ENCODE results near the gene PLCB2. TPM values are rescaled to one million over a fixed set of nuclear protein-coding genes. Genes with fewer than 3 reads are reported as not detected.

PLCB2 gene
- total RNA-seq, 1 donor from 2014 or later = 26.9 TPM

DNA sequence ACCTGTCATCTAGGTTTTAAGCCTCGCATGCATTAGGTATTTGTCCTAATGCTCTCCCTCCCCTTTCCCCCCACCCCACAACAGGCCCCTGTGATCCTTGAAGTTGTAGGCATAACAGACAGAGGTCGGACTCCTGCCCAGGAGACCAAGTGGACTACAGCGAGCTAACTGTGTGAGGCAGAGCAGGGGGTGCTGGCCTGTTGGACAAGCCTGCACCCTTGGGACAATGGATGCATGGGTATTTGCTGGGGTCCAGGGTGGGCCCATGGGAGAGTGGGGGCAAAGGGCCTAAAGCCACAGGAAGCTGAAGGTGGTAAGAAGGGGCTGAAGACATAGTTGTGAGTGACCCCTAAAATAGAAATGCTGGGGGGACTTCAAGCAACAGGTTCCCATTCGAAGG is 2.5 kb downstream of the PLCB2 start:
- DNase-seq (ENCODE audit: low spot score) = no peak

DNA sequence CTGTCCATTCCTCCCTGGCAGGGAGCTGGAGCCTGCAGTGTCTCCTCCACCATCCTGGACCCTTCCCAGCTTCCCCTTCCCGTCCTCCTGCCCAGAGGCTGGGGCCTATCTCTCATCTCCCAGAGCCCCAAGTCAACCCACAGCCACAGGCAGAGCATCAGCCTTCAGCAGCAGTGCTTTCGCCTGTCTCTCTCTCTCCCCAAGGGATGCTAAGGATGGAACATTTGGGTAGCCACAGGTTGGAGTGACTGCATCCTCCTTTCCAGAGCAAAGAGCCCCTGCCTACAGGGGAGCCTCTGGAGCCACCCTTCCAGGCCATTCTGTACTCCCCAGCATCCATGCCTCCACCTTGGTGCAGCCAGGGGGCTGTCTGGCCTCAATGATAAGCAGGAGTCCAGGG is 4.2 kb downstream of the PLCB2 start:
- no peak for DNase-seq (ENCODE audit: low spot score)

GRCh38 chr15:40302981-40303380 is 4.8 kb downstream of the PLCB2 start:
- DNase-seq (ENCODE audit: low spot score) = no peak

- no peak for DNase-seq (ENCODE audit: low spot score)
These were observed 5.3 kb downstream of the PLCB2 start for GRCh38 chr15:40302288-40302886.

DNA sequence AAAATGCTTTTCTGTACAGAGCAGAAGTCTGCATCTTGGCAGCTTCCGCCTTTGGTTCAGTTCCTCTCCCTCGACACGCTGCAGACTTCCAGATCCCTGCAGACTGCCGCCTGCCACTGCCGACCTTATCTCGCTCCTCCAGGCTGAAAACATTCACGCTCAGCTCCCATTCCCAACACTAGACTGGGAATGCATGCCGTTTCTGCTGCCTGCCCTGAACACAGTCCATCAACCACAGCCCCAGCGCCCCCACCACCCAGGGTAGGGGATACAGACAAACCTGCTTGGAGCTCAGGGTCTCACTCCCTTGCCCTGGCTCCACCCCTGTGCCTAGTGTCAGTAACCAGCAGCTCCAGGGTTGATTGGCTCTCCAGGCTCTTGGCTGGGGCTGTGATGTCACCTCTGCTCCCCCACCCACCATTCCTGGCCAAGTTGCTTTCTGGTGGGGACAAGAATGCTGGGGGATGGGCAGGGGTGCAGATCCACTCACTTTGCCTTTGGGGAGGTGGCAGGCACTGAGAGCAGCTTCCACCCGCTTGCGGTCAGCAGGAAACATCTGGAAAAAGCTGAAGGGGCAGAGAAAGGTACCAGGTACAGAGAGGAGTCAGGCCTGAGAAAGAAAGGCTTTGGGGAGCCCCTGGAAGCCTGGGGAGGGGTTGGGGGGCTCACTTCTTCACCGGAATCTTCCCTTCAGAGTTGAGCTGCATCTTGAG is 6.1 kb downstream of the PLCB2 start:
- DNase-seq (ENCODE audit: low spot score) = no peak

DNA sequence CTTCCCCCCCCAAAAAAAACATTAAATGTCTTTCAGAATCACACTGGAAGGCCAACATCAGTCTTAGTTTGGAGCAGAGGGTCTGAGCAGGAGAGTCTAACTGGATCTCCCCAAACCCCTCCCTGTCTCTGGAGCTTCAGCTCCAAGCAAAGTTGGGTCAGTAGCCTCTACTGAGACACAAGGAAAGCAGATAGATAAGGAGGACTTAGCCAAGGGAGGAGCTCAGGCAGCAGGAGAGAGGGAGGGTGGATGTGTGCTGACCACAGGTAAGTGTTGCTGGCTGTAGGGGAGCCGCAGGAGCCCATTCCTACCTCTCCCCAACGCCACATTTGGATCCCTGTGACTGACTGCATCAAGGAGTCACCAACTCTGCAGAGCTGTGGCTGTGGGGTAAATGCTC is 7.0 kb downstream of the PLCB2 start:
- no peak for DNase-seq (ENCODE audit: low spot score)

DNA sequence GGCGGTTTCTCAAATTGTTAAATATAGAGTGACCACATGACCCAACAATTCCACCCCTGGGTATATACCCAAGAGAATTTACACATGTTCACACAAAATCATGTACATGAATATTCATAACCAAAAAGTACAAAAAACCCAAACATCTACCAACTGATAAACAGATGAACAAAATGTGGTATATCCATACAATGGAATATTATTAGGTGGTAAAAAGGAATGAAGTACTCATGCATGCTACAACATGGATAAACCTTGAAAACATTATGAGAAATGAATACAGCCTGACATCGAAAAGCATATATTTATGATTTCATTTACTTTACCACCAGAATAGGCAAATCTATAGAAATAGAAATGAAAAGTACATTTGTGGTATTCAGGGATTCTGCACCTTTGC is 7.4 kb downstream of the PLCB2 start:
- no peak for DNase-seq (ENCODE audit: low spot score)

GRCh38 chr15:40298216-40298935 is 9.4 kb downstream of the PLCB2 start:
- DNase-seq (ENCODE audit: low spot score) = no peak

- no peak for DNase-seq (ENCODE audit: low spot score)
These were observed 10.4 kb downstream of the PLCB2 start for GRCh38 chr15:40297356-40297755.

DNA sequence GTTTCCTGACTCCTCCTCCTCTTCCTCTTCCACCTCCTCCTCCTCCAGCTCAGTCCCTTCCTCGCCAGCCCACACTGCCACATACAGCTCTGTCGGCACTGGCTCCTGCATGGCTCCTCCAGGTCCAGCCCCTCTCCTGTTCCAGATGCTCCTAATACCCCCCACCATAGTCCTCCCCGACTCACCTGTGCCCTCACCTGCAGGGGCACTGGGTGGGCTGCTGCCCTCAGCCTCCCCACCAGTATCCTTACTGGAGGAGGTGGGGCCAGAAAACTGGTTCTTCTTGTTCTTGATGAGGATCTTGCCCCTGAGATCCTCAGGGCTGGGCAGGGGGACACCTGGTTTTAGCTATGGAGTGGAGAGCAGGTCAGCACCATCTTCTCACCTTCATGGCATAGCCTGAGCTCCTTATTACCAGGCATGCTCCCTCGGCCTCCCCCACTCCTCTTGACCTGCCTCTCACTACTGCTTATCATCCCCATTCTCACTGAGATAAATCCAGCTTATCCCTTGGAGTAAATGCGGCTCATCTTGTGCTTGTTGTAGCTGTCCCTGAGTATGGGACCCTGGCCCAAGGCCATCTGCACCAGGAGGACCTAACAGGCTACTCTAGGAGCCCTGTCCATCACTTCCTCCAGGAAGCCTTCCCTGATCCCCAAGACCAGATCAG is 11.0 kb downstream of the PLCB2 start:
- no peak for DNase-seq (ENCODE audit: low spot score)

- no peak for DNase-seq (ENCODE audit: low spot score)
These were observed 11.7 kb downstream of the PLCB2 start for GRCh38 chr15:40295877-40296560.

- no peak for DNase-seq (ENCODE audit: low spot score)
These were observed 12.4 kb downstream of the PLCB2 start for GRCh38 chr15:40295297-40295696.

DNA sequence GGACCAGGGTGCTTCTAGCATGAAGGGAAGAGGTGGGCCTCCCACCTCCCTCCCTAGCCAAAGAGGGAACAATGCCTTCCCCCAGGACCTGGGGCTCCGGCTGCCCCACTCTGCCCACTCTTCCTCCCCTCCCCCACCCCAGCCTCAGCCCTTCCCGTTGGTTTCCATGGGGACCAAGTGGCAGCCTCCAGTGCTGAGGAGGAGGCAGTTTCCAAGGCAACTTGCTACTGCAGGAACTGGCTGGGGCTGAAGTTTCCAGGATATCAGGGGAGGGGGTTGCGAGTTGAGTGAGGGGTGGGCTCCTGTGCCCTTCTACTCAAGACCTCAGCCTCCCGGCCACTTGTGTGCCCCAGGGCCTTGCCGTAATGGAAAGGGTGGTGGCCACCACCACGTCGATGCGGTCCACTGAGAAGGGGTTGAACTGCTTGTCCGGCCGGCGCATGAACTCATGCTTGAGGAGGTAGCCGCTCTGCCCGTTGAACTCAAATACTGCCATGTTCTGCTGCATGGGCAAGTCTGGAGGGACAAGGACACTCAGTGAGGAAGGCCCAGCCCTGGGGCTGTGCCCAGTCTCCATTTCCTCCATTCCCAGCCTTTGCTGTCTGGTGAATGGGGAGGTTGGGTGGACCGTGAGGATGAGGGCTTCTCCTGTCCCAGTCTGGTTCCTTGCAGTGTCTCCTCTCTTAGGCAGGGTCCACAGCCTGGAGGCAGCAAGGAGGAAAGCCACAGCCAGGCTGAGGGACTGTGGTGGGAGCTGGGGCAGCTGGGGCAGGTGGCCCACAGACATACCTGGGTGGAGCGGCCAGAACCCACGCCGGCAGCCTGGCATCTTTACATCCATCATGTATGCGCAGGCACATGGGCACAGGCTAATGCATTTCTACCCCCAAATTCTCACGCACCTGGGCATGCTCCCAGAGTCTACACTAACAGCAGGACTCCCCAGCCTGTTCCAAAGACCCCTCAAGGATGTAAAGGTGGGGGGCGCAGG is 13.5 kb downstream of the PLCB2 start:
- DNase-seq (ENCODE audit: low spot score) = no peak

- no peak for DNase-seq (ENCODE audit: low spot score)
These were observed 14.7 kb downstream of the PLCB2 start for GRCh38 chr15:40293006-40293405.

DNA sequence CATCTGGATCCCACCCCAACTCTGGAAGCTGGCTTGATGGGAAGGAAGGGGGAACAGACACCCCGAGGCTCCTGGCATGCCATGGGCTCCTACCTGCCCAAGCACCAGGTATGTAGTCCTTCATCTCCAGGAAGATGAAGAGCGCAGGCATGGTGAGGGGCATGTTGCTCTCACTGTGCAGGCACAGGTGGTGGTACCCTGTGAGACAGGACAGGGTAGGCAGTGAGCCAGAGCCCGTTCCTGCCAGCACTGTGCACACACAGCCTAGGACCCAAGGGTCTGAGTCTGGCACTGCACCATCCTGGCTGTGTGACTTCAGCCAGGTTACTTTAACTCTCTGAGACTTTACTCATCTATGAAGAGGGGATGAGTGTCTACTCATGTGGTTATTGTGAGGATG is 15.5 kb downstream of the PLCB2 start:
- no peak for DNase-seq (ENCODE audit: low spot score)

DNA sequence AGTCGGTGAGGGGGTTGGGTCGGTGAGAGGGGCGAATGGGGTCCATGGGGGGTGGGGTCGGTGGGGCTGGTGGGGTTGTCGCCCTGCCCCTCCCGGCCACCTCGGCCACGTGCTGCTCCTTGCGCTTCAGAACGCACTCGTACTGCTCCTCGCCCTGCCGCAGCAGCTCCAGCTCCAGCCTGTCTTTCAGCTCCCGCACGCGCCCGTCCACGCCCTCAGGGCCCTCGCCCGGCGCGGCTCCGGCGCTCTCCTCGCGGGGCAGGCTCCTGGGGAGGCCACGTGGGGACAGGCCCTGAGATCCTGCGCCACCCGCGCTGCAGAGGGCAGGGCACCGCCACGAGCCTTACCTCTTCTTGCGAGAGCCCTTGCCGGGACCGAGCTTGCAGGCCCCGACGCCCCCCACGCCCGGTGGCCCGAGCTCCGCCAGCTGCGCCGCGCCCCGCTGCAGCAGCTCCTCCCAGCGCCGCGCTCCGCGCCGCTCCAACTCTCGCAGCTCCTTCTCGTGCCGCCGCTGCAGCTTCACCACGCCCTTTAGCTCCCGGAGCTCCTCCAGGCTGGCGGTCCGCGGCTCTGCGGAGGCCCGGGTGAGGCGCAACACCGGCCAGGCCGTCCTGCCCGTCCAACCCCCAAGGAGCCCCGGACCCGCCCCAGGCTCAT is 16.7 kb downstream of the PLCB2 start:
- no peak for DNase-seq (ENCODE audit: low spot score)

- DNase-seq (ENCODE audit: low spot score) = no peak
These were observed 17.2 kb downstream of the PLCB2 start for GRCh38 chr15:40290545-40290917.

DNA sequence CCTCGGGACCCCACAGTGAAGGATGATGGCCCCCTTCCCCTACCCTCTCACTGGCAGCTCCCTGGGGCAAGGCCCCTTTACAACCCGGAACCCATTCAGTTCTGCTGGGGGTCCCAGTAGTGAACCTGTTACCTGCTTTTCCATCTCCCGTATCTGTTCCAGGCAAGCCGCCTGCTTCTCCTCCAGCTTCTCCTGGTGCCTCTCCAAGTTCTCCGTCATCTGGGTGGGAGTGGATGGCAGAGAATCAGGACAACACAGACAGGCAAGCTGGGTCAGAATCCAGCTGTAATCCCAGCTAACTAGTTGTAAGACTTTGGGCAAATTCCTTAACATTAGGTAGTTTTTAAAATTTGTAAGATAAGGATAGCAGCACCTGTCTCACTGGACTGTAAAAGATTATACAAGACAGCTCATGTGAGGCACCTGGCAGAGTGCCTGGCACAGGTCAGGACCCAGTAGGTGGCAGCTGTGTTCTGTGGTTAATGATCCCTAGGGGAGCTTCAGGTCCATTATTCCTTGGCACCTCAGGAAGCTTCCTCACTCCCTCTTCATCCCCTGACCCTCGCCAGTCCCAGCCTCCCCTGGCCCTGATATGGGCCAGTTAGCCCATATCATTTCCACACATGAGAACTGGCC is 18.5 kb downstream of the PLCB2 start:
- DNase-seq (ENCODE audit: low spot score) = no peak

GRCh38 chr15:40287968-40288367 is 19.8 kb downstream of the PLCB2 start:
- DNase-seq (ENCODE audit: low spot score) = no peak

DNA sequence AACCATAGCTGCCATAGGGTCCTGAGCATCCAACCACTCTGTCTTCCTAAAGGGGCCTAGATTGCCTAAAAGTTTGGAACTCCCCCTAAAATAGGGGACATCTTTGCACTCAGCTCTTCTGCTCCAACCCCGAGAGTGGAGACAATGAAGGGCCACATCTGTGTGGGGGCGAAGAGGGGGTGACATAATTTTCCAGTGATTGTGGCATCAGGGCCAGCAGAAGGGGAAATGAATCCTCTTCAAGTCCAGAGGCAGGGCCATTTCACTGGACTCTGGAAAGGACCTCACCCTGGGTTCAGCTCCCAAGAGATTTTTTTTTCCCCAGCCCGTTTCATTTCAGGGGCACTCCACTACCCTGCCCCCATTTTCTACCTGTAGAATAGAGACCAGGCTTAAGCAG is 20.2 kb downstream of the PLCB2 start:
- no peak for DNase-seq (ENCODE audit: low spot score)

Measured in ureter (tissue), 1 donor.